ENCODE measurements around the gene PCNX2. TPM values are rescaled to one million over a fixed set of nuclear protein-coding genes. Genes with fewer than 3 reads are reported as not detected.

PCNX2 gene
- total RNA-seq, 1 donor: 56.8 TPM

- no peaks in the 10 kb centered on the region for H3K4me1 ChIP-seq (ENCODE audit: insufficient read depth, low read length)
- no peak for TF ChIP-seq CTCF (IDR thresholded peaks at IDR 0.05; ENCODE audit: extremely low read depth, low read depth, low read length)
- DNase-seq (ENCODE audit: insufficient read length, low spot score, missing footprints): no peak
- H3K4me2 ChIP-seq (ENCODE audit: insufficient read depth, low read length): no peak overlapping the region
- no peak overlapping the region for H2AFZ ChIP-seq (ENCODE audit: low read length)
- no peaks in the 10 kb centered on the region for H3K27me3 ChIP-seq (ENCODE audit: insufficient read depth, low read length)
- no peaks in the 10 kb centered on the region for H3K79me2 ChIP-seq (ENCODE audit: insufficient read depth, low read length)
- H3K27ac ChIP-seq (ENCODE audit: low read depth, low read length): no peak overlapping the region
- H3K9me3 ChIP-seq (ENCODE audit: low read depth, low read length): no peaks in the 10 kb centered on the region
- no peaks in the 10 kb centered on the region for H4K20me1 ChIP-seq (ENCODE audit: insufficient read depth, low read length)
- no peak overlapping the region for H3K4me3 ChIP-seq (ENCODE audit: insufficient read depth, low read length)
- no peaks in the 10 kb centered on the region for H3K36me3 ChIP-seq (ENCODE audit: insufficient read depth, low read length)
These were observed 41.3 kb upstream of the PCNX2 start for GRCh38 chr1:233336554-233337456.

GRCh38 chr1:233334092-233334491, 38.6 kb upstream of the PCNX2 start:
- no peak for DNase-seq (ENCODE audit: insufficient read length, low spot score, missing footprints)
- Histone ChIP-seq H3K9me3 (ENCODE audit: low read depth, low read length) (no peaks in the 10 kb centered on the region), H4K20me1 (ENCODE audit: insufficient read depth, low read length) (no peaks in the 10 kb centered on the region), H3K36me3 (ENCODE audit: insufficient read depth, low read length) (no peaks in the 10 kb centered on the region), H3K4me2 (ENCODE audit: insufficient read depth, low read length) (no peak overlapping the region), H3K4me3 (ENCODE audit: insufficient read depth, low read length) (no peak overlapping the region), H3K27ac (ENCODE audit: low read depth, low read length) (no peak overlapping the region), H2AFZ (ENCODE audit: low read length) (no peak overlapping the region), H3K79me2 (ENCODE audit: insufficient read depth, low read length) (no peaks in the 10 kb centered on the region), H3K27me3 (ENCODE audit: insufficient read depth, low read length) (peaks cover 4% of the 10 kb centered on the region), H3K4me1 (ENCODE audit: insufficient read depth, low read length) (no peaks in the 10 kb centered on the region)
- TF ChIP-seq CTCF (IDR thresholded peaks at IDR 0.05; ENCODE audit: extremely low read depth, low read depth, low read length): no peak

DNA sequence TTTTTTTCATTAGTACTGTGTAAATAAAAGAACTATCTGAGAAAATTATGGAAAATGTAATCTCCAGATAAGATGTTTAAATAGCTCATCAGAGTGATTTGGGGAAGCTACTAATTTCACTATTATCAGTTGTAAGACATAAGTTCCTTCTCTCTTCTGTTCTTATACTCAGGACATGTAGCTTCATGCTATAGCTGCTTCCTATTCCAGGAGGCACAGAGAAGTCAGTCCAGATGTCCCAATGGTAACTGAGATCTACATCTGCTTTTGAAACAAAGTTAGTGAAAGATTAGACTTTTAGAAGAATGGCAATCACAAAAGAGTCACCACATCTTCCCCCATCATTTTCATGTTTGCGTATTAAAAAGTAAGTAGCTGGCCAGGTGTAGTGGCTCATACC, 37.6 kb upstream of the PCNX2 start:
- no peak for DNase-seq (ENCODE audit: insufficient read length, low spot score, missing footprints)
- Histone ChIP-seq H3K36me3 (ENCODE audit: insufficient read depth, low read length) (no peaks in the 10 kb centered on the region), H3K27me3 (ENCODE audit: insufficient read depth, low read length) (peaks cover 10% of the 10 kb centered on the region), H3K4me3 (ENCODE audit: insufficient read depth, low read length) (no peak overlapping the region), H3K27ac (ENCODE audit: low read depth, low read length) (no peak overlapping the region), H3K4me2 (ENCODE audit: insufficient read depth, low read length) (no peak overlapping the region), H3K9me3 (ENCODE audit: low read depth, low read length) (no peaks in the 10 kb centered on the region), H4K20me1 (ENCODE audit: insufficient read depth, low read length) (no peaks in the 10 kb centered on the region), H2AFZ (ENCODE audit: low read length) (no peak overlapping the region), H3K4me1 (ENCODE audit: insufficient read depth, low read length) (no peaks in the 10 kb centered on the region), H3K79me2 (ENCODE audit: insufficient read depth, low read length) (no peaks in the 10 kb centered on the region)
- no peak for TF ChIP-seq CTCF (IDR thresholded peaks at IDR 0.05; ENCODE audit: extremely low read depth, low read depth, low read length)

DNA sequence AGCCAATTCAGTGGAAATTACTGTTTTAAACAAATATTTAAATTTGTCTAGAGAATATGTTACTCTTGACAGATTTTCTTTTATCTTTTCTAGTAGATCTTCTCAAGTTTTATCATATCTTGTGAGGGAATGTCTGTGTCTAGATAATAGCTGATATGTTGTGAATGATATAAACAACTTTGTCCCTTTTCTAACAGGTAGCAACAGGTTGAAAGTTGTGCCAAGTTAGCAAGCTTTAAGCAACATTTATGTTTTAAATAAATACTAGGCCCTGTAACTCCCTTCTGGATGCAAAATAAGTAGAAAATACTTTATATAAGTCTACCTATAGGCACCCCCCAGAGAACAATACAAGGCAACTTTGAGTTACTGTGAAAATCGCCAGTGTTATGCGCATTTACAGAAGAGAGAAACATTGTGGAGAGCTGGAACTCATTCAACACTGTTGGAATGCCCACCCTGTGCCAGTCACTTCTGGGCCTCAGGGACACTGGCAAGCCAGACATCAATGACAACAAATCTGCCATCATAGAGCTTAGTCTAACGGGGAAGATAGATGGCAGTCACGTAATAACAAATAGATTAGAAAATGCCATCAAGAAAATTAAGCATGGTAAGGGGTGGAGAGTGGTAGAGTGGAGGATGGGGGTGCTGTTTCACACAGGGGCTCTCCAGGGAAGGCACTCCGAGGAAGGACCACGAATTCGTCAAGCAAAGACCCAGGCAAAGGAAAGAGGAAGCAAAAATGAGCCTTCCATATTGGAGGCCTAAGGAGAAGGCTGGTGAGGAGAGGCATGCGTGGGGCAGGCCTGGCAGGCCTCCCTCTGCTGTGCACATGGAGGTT, 36.4 kb upstream of the PCNX2 start:
- H3K4me1 ChIP-seq (ENCODE audit: insufficient read depth, low read length): no peaks in the 10 kb centered on the region

More for the DNA sequence above, 36.4 kb upstream of the PCNX2 start:
- Histone ChIP-seq H3K9me3 (ENCODE audit: low read depth, low read length) (no peaks in the 10 kb centered on the region), H3K4me3 (ENCODE audit: insufficient read depth, low read length) (no peak overlapping the region), H3K36me3 (ENCODE audit: insufficient read depth, low read length) (no peaks in the 10 kb centered on the region), H2AFZ (ENCODE audit: low read length) (no peak overlapping the region), H3K27me3 (ENCODE audit: insufficient read depth, low read length) (peaks cover 11% of the 10 kb centered on the region), H3K27ac (ENCODE audit: low read depth, low read length) (no peak overlapping the region), H3K79me2 (ENCODE audit: insufficient read depth, low read length) (no peaks in the 10 kb centered on the region), H3K4me2 (ENCODE audit: insufficient read depth, low read length) (no peak overlapping the region), H4K20me1 (ENCODE audit: insufficient read depth, low read length) (no peaks in the 10 kb centered on the region)
- no peak for TF ChIP-seq CTCF (IDR thresholded peaks at IDR 0.05; ENCODE audit: extremely low read depth, low read depth, low read length)
- DNase-seq (ENCODE audit: insufficient read length, low spot score, missing footprints): no peak
